HG02943 (cell line): ENCODE data around the gene TFRC.
"Not testable (repeated sequence)": the region's sequence is repeated elsewhere in the genome, so short reads cannot be mapped to it uniquely, and the experiment has no call there.

Experiments
- ATAC-seq: cut with Tn5 transposase; IDR thresholded peaks from one replicate; pipeline ENCODE4 v1.9.1; 2021; ENCODE audit warnings: mild to moderate bottlenecking, low read depth, moderate library complexity; ENCODE audit not compliant: unreplicated experiment

Gene TFRC

GRCh38 chr3:196081834-196082618 lies at the start of gene TFRC:
Gene TFRC, minus strand, starts transcription at chr3:196082090. Its CDS starts 4,991 bp downstream, at chr3:196077099.
- peak; percentile 82 for ATAC-seq

DNA sequence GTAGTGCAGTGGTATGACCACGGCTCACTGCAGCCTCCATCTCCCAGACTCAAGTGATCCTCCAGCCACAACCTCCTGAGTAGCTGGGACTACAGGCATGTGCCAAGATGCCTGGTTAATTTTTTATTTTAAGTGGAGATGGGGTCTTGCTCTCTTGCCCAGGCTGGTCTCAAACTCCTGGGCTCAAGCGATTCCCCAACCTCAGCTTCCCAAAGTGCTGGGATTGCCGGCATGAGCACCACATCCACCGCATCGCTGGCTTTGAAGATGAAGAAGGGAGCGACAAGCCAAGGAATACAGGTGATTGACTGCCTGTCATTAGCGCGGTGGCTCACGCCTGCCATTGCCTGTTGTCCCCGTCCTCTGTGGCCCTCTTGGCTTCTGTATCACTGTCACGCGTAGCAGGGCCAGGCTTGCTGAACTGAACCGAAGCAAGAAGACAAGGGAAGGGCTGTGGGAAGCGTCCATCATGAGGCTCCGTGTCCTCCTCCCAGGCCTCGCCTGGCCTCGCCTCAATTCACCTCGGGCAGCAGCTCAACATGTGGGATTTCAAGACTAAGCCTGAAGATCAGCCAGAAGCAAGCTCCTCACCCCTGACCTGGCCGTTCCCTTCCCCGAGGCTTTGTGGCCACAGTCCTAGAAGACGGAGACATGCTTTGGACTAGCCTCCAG lies 46.4 kb upstream of the TFRC start:
- no peak for ATAC-seq

DNA sequence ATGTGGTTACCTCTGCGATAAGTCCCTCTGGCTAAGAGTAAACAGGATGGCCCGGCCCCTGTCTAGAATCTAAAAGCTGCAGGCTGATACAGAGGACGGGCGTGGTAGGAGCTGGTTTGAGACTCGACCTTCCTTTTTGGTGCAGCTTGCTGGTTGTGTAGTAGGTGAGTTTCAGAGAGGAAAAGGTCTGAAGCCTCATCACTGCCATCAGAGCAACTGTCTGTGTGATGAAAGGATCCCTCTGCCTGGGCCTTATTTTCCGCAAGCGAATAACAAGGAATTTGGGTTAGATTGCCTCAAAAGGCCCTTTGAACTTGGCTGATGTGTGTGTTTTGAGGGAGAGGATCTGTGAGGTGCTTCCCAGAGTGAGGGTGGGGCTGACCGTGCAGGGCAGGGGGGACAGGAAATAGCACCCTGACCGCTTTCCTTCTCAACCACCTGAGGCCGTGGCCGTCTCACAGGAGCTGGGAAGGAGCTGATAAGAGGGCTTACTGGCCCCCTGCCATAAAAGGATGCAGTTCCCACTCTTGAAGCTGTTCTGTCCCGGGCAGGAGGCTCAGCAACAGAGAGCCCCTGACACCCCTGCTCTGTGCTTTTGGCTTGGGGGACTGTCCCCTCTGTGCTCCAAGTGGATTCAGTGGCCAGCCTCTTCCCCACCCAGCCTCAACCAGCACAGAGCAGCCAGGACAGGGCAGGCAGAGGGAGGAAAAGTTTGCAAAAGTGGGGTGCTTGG lies 45.6 kb upstream of the TFRC start:
- no peak for ATAC-seq

DNA sequence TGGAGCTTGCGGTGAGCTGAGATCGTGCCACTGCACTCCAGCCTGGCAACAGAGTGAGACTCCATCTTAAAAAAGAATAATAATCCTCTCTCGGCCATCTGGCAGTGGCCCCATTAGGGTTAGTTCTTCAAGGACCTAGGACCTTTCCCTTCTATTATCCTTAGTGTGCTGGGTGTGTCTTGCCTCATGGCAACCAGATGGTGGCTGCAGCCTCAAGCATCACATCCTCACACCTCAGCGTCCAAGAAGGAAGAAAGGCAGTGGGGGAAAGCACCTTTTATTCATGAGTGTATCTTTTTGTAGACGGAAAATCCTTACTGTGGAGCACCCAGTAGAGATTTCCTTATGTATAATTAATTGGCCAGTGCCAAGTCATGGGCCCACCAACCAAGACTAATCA lies 42.7 kb upstream of the TFRC start:
- ATAC-seq, result no peak

DNA sequence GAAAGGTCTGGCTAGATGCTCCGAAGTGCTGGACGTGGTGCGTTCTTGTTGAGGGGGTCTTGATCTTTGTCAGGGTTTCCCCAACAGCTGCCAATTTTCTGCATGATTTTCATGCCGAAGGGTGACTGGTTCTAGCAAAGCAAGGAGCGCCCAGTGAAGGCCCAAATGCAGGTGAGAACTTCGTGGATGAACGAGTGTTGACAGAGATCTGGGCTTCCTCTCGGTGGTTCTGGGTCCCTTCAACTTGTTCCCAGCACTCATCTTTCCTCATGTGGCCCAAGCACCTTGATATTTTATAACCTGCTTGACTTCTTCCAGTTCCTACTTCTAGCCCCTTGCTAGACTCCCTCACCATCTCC lies 40.8 kb upstream of the TFRC start:
- no peak for ATAC-seq

- no peak for ATAC-seq
These were observed 40.3 kb upstream of the TFRC start for GRCh38 chr3:196122021-196122687.

GRCh38 chr3:196121066-196121465 lies 39.2 kb upstream of the TFRC start:
- no peak for ATAC-seq

- no peak for ATAC-seq
These were observed 38.5 kb upstream of the TFRC start for GRCh38 chr3:196120291-196120951.

- no peak for ATAC-seq
These were observed 35.9 kb upstream of the TFRC start for GRCh38 chr3:196117809-196118208.

DNA sequence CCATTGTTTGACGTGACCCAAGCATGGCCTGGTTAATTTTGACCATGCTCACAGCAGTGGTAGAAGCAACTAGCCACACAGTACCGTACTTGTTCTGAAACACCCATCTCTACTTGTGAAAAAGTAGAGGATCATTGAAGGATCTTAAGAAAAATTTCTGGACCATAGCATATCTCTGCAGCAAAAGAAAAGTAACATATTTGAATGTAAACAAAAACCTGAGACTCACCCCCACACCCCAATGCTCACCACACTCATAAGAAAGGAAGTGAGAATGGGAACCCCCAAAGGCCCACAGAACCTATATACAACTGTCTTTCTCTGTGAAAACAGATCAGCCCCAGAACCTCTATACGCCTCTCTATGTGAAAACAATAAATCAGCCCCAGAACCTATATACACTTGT lies 33.8 kb upstream of the TFRC start:
- ATAC-seq, result no peak

GRCh38 chr3:196111939-196112386 lies 30.1 kb upstream of the TFRC start:
- no peak for ATAC-seq

- ATAC-seq, result no peak
These were observed 26.3 kb upstream of the TFRC start for GRCh38 chr3:196108075-196108743.

- ATAC-seq, result not testable (repeated sequence)
These were observed 22.8 kb upstream of the TFRC start for GRCh38 chr3:196104707-196105106.

- ATAC-seq, result not testable (repeated sequence)
These were observed 16.6 kb upstream of the TFRC start for GRCh38 chr3:196098365-196098980.

DNA sequence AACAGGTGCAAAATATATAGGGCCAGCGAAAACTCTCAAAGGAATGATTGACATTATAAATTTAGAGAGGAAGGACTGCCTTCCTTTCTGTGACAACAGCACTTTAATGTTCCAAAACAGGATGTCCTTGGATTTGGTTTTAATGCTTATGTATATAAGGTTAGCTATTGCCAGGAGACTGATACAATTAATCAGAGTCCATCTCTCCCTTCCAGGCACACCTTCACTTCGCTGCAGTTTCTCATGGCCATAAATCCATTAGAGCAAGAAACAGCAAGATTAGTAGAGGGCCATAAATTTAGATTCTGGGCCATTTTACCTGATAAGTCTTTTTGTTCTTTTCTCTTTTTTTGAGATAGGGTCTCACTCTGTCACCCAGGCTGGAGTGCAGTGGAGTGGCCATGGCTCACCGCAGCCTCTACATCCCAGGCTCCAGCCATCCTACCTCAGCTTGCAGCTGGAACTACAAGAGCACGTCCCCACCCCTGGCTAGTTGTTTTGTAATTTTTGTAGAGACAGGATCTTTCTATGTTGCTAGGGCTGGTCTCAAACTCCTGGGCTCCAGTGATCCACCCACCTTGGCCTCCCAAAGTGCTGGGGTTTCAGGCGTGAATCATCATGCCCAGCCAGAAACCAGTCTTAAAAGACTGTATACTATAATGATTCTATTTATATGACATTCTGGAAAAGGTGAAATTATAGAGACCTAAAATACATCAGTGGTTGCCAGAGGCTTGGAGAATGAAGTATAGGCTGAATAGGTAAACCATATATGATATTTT lies 15.7 kb upstream of the TFRC start:
- ATAC-seq, result no peak

DNA sequence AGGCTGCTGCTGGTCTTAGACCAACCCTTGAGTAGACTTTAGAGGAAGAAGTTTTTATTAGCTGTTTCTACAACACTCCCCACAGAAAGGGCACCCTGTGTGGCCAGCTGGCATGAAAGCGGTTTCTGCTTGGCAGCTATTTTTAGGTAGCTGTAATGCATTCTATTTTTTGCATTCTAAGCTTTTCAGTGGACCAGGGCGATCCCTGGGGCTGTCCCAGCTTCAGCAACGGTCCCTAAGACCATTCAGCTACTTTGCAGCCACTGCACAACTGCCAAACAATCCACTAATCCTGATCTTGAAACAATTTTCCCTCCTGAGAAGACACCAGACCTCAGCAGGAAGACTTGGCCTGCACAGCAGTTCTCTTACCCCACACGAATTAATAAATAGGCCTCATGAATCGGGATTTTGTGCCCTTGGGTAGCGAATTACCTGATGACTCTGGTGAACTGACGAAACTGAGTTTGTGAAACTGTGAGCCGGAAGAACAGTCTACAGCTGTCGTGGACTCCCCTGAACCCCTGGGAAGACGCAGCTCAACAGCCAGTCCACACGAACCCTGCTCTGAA lies 14.6 kb upstream of the TFRC start:
- ATAC-seq, result peak; percentile 86

DNA sequence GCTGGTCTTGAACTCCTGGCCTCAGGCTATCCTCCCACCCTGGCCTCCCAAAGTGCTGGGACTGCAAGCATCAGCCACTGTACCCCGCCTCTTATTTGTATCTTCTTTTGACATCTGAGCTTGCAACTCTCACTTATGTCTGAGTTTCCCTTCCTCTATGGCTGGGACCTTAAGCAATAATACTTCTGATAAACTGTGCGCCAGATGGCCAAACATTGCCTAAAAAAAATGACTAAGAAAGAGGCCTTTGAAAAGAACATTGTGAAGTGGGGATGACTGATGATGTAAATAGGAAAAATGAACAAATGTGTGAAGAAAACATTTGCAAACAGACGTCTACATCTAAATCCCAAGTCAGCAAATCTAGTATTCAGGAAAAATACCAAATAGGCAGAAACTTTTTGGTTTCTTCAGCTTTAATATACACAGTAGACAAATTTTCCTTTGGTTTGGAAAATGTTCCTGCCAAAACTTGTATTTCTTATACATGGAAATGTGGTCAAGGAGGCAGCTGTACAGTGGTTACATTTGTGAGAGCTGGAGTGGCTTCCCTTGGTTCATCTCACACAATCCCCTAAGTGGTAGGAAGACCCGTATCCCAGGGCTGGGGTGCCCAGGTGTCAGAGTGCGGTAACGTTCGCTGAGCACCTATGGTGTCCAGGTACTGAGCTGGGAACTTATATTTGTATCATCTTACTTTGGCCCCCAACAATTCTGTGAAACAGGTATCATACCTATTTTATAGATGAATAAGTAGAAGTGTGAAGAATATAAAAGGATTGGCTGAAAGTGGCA lies 11.6 kb upstream of the TFRC start:
- no peak for ATAC-seq
